GM21515 (cell line): ENCODE results near the gene GPR179.
A peak's percentile ranks its signal among the peaks of the same experiment; 100 is the strongest.

Source experiments
- ATAC-seq: cut with Tn5 transposase; IDR thresholded peaks from one replicate; pipeline ENCODE4 v1.9.1; 2021; ENCODE audit not compliant: unreplicated experiment

The GPR179 gene, protein sequence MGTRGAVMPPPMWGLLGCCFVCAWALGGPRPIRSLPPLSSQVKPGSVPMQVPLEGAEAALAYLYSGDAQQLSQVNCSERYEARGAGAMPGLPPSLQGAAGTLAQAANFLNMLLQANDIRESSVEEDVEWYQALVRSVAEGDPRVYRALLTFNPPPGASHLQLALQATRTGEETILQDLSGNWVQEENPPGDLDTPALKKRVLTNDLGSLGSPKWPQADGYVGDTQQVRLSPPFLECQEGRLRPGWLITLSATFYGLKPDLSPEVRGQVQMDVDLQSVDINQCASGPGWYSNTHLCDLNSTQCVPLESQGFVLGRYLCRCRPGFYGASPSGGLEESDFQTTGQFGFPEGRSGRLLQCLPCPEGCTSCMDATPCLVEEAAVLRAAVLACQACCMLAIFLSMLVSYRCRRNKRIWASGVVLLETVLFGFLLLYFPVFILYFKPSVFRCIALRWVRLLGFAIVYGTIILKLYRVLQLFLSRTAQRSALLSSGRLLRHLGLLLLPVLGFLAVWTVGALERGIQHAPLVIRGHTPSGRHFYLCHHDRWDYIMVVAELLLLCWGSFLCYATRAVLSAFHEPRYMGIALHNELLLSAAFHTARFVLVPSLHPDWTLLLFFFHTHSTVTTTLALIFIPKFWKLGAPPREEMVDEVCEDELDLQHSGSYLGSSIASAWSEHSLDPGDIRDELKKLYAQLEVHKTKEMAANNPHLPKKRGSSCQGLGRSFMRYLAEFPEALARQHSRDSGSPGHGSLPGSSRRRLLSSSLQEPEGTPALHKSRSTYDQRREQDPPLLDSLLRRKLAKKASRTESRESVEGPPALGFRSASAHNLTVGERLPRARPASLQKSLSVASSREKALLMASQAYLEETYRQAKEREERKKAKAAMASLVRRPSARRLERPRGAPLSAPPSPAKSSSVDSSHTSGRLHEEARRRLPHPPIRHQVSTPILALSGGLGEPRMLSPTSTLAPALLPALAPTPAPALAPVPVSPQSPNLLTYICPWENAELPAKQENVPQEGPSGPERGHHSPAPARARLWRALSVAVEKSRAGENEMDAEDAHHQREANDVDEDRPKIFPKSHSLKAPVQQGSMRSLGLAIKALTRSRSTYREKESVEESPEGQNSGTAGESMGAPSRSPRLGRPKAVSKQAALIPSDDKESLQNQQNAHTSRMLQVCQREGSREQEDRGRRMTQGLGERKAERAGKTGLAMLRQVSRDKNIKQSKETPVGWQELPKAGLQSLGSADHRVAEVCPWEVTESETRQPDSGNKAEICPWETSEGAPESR (N-terminal part only)

DNA sequence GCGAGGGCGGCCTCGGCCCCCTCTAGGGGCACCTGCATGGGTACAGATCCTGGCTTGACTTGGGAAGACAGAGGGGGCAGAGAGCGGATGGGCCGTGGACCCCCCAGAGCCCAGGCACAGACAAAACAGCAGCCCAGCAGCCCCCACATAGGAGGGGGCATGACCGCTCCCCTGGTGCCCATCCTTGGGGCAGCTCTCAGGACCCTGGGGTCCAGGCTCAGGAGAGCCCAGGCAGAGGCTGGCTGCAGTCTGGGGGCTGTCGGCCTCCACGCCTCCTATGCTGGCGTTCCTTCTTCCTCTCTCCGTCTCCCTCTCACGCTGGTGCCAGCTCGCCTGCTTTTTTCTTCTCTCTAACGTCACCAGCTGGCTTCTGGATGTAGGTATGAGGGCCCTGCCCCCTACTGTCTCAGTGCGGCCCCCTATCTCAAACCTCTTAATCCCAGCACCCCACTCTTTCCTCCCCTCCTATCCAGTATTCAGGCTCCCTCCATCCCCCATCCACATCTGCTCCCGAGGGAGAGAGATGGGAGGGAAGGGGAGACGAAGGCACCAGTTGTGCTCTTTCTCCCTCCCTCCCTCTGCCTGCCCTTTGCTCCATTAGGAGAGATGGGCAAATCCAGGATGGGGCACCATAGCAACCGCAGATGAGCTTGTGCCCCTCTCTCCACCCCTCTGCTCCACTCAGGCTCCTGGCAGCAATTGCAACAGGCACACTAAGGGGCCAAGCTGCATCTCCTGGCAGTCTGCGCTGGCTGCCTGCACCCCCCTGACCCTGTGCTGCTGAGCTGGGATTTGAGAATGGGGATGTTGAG is at the start of gene GPR179:
Gene GPR179 (minus strand): TSS at position 349 of the 812 bp plus-strand sequence. CDS start 167 bp downstream, at position 182.
- no peak for ATAC-seq

DNA sequence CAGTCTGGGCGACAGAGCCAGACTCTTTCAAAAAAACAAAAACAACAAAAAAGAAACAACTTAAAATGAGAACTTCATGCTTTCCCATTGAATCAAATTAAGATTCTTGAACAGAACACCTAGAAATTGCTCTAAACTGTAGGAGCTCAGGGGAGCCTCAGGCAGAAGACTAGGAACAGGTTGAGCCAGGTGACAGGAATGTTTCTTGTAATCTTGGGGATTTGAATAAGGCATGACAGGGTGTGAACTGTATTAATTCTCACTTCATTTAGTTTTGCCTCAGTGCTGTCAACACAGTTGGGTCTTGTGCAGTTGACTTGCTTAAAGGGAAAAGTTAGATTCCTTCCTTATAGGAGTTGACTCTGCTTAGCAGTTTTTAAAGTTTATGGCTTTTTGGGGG is 35.7 kb upstream of the GPR179 start:
- ATAC-seq: no peak

GRCh38 chr17:38369124-38369886 is 25.5 kb upstream of the GPR179 start:
- no peak for ATAC-seq

- ATAC-seq: no peak
Measured at GRCh38 chr17:38364741-38365140, 21.0 kb upstream of the GPR179 start.

DNA sequence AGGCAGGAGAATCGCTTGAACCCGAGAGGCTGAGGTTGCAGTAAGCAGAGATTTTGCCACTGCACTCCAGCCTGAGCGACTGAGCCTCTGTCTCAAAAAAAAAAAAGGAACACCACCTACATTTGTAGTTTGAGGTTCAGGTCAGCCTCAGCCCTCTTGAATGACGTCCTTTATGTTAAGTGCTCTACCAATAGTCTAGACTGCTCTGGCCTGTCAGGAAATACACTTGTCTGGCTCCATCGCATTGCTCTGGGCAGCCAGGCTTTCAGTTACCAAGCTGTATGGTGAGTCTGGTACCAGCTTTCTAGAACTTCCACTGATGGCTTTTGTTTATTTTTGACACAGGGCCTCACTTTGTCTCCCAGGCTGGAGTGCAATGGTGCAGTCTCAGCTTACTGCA is 19.3 kb upstream of the GPR179 start:
- ATAC-seq: no peak

- no peak for ATAC-seq
Measured at GRCh38 chr17:38361694-38362465, 18.1 kb upstream of the GPR179 start.

GRCh38 chr17:38358586-38359513 is 15.1 kb upstream of the GPR179 start:
- no peak for ATAC-seq

GRCh38 chr17:38357486-38358123 is 13.8 kb upstream of the GPR179 start:
- ATAC-seq: no peak

DNA sequence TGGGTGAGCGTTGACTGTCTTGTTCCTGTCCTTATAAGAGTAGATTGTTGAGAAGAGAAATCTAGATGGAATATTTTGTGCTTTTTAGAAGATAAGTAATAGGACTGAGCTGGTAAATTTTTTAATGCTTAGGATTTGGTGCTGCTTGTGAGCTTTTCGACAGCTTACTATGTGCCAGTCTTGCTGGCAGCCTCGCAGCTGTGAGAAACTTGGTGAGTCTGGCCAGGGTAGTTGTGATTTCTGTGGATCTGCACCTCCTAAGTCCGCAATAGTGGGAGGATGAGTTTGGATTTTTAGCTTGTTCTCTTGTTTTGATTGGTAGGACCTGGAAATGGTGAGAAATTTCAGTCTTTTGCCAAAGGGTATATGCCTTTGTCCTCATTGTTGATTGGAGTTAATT is 11.5 kb upstream of the GPR179 start:
- ATAC-seq: no peak

DNA sequence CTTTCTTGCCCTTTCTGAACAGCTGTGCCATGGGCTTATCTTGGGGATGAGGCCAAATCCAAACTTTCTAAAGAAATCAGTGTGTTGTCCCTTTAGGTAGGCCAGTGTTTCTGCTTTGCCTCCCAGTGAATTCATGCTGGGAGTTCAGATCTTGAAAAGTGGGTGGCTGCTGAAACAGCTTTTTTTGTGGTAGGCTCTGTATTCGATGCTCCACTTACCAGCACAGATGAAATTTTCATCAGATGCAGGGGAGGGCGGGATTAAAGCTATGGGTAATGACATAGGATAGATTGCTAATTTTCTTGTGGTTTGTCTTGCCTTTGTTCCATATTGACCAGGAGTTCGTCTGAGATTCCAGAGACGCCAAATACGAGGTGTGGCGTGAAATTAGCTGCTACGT is 10.7 kb upstream of the GPR179 start:
- no peak for ATAC-seq

- ATAC-seq: no peak
Measured at GRCh38 chr17:38353668-38354067, 9.9 kb upstream of the GPR179 start.

- no peak for ATAC-seq
Measured at GRCh38 chr17:38353086-38353604, 9.4 kb upstream of the GPR179 start.

DNA sequence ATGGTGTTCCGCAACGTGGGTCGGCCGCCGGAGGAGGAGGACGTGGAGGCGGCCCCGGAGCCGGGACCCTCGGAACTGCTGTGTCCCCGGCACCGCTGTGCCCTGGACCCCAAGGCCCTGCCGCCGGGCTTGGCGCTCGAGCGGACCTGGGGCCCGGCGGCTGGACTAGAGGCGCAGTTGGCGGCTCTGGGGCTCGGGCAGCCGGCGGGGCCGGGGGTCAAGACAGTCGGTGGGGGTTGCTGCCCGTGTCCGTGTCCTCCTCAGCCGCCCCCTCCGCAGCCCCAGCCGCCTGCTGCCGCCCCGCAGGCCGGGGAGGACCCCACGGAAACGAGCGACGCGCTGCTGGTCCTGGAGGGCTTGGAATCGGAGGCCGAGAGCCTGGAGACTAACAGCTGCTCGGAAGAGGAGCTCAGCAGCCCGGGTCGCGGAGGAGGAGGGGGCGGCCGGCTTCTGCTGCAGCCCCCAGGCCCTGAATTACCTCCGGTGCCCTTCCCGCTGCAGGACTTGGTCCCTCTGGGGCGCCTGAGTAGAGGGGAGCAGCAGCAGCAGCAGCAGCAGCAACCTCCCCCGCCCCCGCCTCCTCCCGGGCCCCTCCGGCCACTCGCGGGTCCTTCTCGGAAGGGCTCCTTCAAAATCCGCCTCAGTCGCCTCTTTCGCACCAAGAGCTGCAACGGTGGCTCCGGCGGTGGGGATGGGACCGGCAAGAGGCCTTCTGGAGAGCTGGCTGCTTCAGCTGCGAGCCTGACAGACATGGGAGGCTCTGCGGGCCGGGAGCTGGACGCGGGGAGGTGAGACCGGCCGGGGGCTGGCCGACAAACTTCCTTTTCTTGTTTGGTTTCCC is 8.7 kb upstream of the GPR179 start:
- ATAC-seq: peak; percentile 25

GRCh38 chr17:38351412-38352222 is 7.9 kb upstream of the GPR179 start, which contains the start of gene SOCS7:
Gene SOCS7, plus strand, starts transcription at chr17:38351844. Its CDS starts 209 bp downstream, at chr17:38352053.
- peak; percentile 84 for ATAC-seq

DNA sequence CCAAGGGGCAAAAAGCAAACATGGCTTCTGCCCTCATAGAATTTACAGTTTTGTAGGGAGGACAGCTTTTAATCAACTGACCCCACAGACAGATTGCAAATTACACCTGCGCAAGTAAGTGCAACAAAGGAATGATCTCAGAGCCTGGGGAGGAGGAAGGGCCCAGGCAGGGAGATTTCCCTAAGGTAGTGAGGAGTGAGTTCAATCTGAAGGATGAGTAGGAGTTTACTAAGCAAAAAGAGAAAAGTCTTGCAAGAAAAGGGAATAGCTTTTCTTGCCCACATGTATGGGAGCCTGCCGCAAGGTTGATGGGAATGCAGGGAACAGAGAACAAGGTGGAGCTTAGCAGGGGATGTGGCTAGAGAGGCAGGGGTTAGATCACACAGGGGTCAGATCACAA is 6.3 kb upstream of the GPR179 start:
- no peak for ATAC-seq
